Liver (tissue), 9 donors: Measurements from ENCODE around the gene FAM89B. TPM values are rescaled to one million over a fixed set of nuclear protein-coding genes. Genes with fewer than 3 reads are reported as not detected.

Source experiments
- DNase-seq: peaks from one replicate; pipeline ENCODE4 v3.0.0-alpha.2; 2017; ENCODE audit warnings: low spot score
- H3K27ac ChIP-seq, 2 donors: one replicate each; pipeline ENCODE4 v1.7.0; 2013; ENCODE audit warnings: inconsistent platforms in 2 of 2, low read length in 2 of 2, control low read depth in 1 of 2, low read depth in 1 of 2, mild to moderate bottlenecking in 1 of 2
- H3K27me3 ChIP-seq, 4 donors: one replicate each; pipeline versions ENCODE4 v1.6.1 to v1.7.0; 2013; ENCODE audit warnings: low read length in 3 of 4, inconsistent platforms in 1 of 4, mild to moderate bottlenecking in 1 of 4, moderate library complexity in 1 of 4; ENCODE audit not compliant: control insufficient read depth in 4 of 4, insufficient read depth in 4 of 4
- H3K36me3 ChIP-seq, 4 donors: one replicate each; pipeline versions ENCODE4 v1.6.1 to v1.7.0; 2013; ENCODE audit warnings: low read length in 3 of 4, mild to moderate bottlenecking in 3 of 4, low read depth in 1 of 4, moderate library complexity in 1 of 4; ENCODE audit not compliant: control insufficient read depth in 4 of 4, insufficient read depth in 3 of 4
- H3K4me1 ChIP-seq, 4 donors: one replicate each; pipeline versions ENCODE4 v1.6.1 to v1.7.0; 2013; ENCODE audit warnings: low read length in 3 of 4, mild to moderate bottlenecking in 3 of 4, moderate library complexity in 1 of 4; ENCODE audit not compliant: control insufficient read depth in 4 of 4, insufficient read depth in 4 of 4
- H3K4me3 ChIP-seq, 3 donors: one replicate each; pipeline versions ENCODE4 v1.6.1 to v1.7.0; 2013; ENCODE audit warnings: low read length in 3 of 3, control low read depth in 1 of 3, low read depth in 1 of 3, mild to moderate bottlenecking in 1 of 3
- H3K9ac ChIP-seq, 2 donors: one replicate each; pipeline ENCODE4 v1.7.0; 2013; ENCODE audit warnings: low read length in 2 of 2, mild to moderate bottlenecking in 2 of 2, moderate library complexity in 2 of 2, control low read depth in 1 of 2, low read depth in 1 of 2
- H3K9me3 ChIP-seq, 4 donors: one replicate each; pipeline versions ENCODE4 v1.6.1 to v1.7.0; 2013; ENCODE audit warnings: low read length in 3 of 4; ENCODE audit not compliant: control insufficient read depth in 4 of 4
- EGR1 ChIP-seq, 2 donors: IDR thresholded peaks; 2 replicates each; pipeline ENCODE4 v1.6.1; 2016 to 2018; ENCODE audit warnings: antibody characterized with exemption in 2 of 2, low read depth in 2 of 2
- FOXA1 ChIP-seq: IDR thresholded peaks from 2 replicates; pipeline ENCODE4 v1.6.1; 2016; ENCODE audit warnings: antibody characterized with exemption
- FOXA2 ChIP-seq: IDR thresholded peaks from 2 replicates; pipeline ENCODE4 v1.6.1; 2016; ENCODE audit warnings: antibody characterized with exemption
- HNF4G ChIP-seq: IDR thresholded peaks from 2 replicates; pipeline ENCODE4 v1.6.1; 2016; ENCODE audit warnings: antibody characterized with exemption
- NR2F2 ChIP-seq: IDR thresholded peaks from 2 replicates; pipeline ENCODE4 v1.6.1; 2016; ENCODE audit warnings: antibody characterized with exemption
- RAD21 ChIP-seq, 2 donors: IDR thresholded peaks; 2 replicates each; pipeline ENCODE4 v1.6.1; 2016; ENCODE audit warnings: antibody characterized with exemption in 2 of 2, mild to moderate bottlenecking in 2 of 2
- RXRA ChIP-seq, 2 donors: IDR thresholded peaks; 2 replicates each; pipeline ENCODE4 v1.6.1; 2017 to 2018; ENCODE audit warnings: antibody characterized with exemption in 2 of 2, mild to moderate bottlenecking in 1 of 2
- YY1 ChIP-seq: IDR thresholded peaks from 2 replicates; pipeline ENCODE4 v1.6.1; 2016; ENCODE audit warnings: antibody characterized with exemption, mild to moderate bottlenecking
- WGBS: extraction: QIAGEN DNeasy Blood & Tissue Kit; methylation state at CpG from one replicate; pipeline ENCODE4 v1.1.7; 2013; 5-methylcytosine and 5-hydroxymethylcytosine counted together
- polyA plus RNA-seq, 2 donors: library from polyadenylated mRNA; stranded (reverse) in 1 of 2; unstranded in 1 of 2; fragments of 200-250 nt in 1 of 2; fragments of >200 nt in 1 of 2; fragmentation: Nextera tagmentation in 1 of 2; extraction: Ambion mirVana in 1 of 2; gene quantifications; one replicate each; pipeline versions ENCODE4 v1.2.1 to v1.2.3, GENCODE V29; 2013 to 2015
- total RNA-seq, 2 donors: library from RNA; depleted of rRNA; stranded (reverse); fragments of >200 nt; gene quantifications; one replicate each; pipeline ENCODE4 v1.2.3, GENCODE V29; 2014
- TF ChIP-seq, protein P1 (sequence below): fragments of 150-350 bp; IDR thresholded peaks from 2 replicates; pipeline ENCODE4 v1.5.1; 2017; ENCODE audit warnings: improper control_type of control experiment, low read depth, low read length; ENCODE audit not compliant: missing input control
- TF ChIP-seq, protein P2 (sequence below): IDR thresholded peaks from 2 replicates; pipeline ENCODE4 v1.6.1; 2016; ENCODE audit warnings: antibody characterized with exemption
- TF ChIP-seq, protein P3 (sequence below): IDR thresholded peaks from 2 replicates; pipeline ENCODE4 v1.6.1; 2016; ENCODE audit warnings: antibody characterized with exemption
- TF ChIP-seq, protein P4 (sequence below): IDR thresholded peaks from 2 replicates; pipeline ENCODE4 v1.6.1; 2016; ENCODE audit warnings: antibody characterized with exemption
- donor health status: healthy.
- donor health status: healthy.
- donor health status: healthy.
- donor health status: healthy.
- donor health status: healthy.

The FAM89B gene
- total and polyA plus RNA-seq, 4 donors: 4.7 to 16.7 (median 9.5) TPM

DNA sequence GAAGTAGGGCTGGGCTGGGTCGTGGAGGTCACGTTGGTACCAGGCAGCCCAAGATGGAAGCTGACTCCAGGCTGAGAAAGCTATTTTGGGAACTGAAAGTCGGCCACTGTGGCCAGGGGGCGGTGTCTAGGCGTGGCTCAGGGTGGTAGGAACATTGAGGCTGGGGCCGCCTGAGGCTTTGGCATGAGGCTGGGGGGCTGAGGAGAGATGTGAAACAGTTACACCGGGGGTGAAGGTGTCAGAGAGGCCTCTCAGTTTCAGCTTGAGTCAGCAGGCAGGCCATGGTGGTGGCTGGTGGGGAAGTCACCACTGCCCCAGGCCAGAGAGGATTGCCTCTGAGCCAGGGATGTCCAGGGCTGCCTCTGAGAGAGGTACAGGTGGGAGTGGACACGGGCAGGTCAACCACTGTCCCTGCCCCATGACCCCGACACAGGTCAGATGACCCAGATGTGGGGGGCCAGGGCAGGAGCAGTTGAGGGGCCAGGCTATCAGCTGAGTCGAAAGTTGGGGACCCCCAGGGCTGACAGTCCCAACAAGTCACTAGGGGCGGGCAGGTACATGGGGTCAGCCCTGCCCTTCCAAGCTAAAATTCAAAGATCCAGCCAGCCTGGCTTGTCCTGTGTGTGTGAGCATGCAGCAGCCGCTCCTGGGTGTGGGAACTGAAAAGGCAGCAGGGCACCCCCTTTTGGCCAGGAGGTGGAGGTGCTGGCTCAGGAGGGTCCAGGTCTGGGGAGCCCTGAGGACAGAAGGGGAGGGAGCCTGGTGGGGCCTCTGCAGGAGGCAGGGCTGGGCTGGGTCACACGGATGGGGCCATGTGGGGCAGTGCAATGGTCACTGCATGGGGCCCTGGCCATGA, 16.1 kb downstream of the FAM89B start:
- H3K4me1 ChIP-seq: peaks cover 0 to 7% (median 0%) of the 10 kb centered on the region in 4 donors
- peaks cover 0 to 2% (median 0%) of the 10 kb centered on the region in 4 donors for H3K36me3 ChIP-seq
- TF ChIP-seq, protein P1, sequence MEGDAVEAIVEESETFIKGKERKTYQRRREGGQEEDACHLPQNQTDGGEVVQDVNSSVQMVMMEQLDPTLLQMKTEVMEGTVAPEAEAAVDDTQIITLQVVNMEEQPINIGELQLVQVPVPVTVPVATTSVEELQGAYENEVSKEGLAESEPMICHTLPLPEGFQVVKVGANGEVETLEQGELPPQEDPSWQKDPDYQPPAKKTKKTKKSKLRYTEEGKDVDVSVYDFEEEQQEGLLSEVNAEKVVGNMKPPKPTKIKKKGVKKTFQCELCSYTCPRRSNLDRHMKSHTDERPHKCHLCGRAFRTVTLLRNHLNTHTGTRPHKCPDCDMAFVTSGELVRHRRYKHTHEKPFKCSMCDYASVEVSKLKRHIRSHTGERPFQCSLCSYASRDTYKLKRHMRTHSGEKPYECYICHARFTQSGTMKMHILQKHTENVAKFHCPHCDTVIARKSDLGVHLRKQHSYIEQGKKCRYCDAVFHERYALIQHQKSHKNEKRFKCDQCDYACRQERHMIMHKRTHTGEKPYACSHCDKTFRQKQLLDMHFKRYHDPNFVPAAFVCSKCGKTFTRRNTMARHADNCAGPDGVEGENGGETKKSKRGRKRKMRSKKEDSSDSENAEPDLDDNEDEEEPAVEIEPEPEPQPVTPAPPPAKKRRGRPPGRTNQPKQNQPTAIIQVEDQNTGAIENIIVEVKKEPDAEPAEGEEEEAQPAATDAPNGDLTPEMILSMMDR: peak; percentile 55
- peak; percentile 70 to 80 for TF ChIP-seq RAD21 (IDR thresholded peaks at IDR 0.05)
- TF ChIP-seq HNF4G: no peak
- WGBS: 65% methylated on average over 13 of the region's 13 CpGs
- no peak overlapping the region for H3K9ac ChIP-seq
- no peaks in the 10 kb centered on the region for H3K9me3 ChIP-seq
- peak; percentile 74 for DNase-seq
- no peaks in the 10 kb centered on the region for H3K27me3 ChIP-seq
- no peak overlapping the region for H3K4me3 ChIP-seq
- H3K27ac ChIP-seq: peak overlapping the region in 1 of 2 donors; percentile 41

DNA sequence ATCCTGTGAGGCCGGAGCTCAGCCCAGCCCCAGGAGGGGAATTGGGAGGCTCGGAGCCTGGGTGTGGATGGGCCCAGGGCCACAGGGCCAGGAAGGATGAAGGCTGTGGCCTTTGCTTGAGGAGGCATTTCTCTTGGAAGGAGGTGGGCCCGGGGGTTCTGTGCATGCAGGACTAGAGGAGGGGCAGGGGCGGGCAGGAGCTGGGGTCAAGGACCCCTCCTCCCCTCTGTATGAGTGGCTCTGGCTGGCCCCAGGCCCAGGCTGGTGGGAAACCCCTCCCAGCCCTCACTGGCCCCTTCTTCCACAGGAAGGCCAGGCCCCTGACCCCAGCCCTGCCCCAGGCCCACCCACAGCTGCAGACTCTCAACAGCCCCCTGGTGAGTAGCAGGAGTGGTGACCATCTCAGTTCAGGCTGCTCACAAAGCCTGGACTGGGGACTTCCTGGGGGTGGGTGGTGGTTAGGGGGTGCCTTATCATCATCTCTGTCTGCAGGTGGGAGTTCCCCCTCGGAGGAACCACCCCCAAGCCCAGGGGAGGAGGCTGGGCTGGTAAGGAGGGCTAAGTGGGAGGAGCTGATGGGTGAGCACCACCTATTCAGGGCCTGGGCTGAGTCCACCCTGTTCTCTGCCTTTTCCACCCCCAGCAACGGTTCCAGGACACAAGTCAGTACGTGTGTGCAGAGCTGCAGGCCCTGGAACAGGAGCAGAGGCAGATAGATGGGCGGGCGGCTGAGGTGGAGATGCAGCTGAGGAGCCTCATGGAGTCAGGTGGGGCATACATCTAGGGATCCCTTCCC, 17.3 kb downstream of the FAM89B start:
- TF ChIP-seq RXRA (IDR thresholded peaks at IDR 0.05): no peak
- TF ChIP-seq YY1: no peak
- TF ChIP-seq FOXA2: no peak
- no peak for TF ChIP-seq EGR1 (IDR thresholded peaks at IDR 0.05; ENCODE audit: low read depth in 2 of 2)
- no peak for TF ChIP-seq NR2F2
- TF ChIP-seq FOXA1: no peak
- TF ChIP-seq, protein P2, sequence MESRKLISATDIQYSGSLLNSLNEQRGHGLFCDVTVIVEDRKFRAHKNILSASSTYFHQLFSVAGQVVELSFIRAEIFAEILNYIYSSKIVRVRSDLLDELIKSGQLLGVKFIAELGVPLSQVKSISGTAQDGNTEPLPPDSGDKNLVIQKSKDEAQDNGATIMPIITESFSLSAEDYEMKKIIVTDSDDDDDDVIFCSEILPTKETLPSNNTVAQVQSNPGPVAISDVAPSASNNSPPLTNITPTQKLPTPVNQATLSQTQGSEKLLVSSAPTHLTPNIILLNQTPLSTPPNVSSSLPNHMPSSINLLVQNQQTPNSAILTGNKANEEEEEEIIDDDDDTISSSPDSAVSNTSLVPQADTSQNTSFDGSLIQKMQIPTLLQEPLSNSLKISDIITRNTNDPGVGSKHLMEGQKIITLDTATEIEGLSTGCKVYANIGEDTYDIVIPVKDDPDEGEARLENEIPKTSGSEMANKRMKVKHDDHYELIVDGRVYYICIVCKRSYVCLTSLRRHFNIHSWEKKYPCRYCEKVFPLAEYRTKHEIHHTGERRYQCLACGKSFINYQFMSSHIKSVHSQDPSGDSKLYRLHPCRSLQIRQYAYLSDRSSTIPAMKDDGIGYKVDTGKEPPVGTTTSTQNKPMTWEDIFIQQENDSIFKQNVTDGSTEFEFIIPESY: no peak
- TF ChIP-seq, protein P3, sequence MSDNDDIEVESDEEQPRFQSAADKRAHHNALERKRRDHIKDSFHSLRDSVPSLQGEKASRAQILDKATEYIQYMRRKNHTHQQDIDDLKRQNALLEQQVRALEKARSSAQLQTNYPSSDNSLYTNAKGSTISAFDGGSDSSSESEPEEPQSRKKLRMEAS: no peak
- no peak for TF ChIP-seq HNF4G
- TF ChIP-seq, protein P4, sequence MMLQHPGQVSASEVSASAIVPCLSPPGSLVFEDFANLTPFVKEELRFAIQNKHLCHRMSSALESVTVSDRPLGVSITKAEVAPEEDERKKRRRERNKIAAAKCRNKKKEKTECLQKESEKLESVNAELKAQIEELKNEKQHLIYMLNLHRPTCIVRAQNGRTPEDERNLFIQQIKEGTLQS: no peak
- 84% methylated on average over 9 of the region's 9 CpGs for WGBS
- no peaks in the 10 kb centered on the region for H3K27me3 ChIP-seq
- peaks cover 0 to 7% (median 0%) of the 10 kb centered on the region in 4 donors for H3K4me1 ChIP-seq
- no peak overlapping the region for H3K4me3 ChIP-seq
- no peak for DNase-seq
- no peak overlapping the region for H3K27ac ChIP-seq
- peaks cover 0 to 2% (median 0%) of the 10 kb centered on the region in 4 donors for H3K36me3 ChIP-seq
- H3K9ac ChIP-seq: no peak overlapping the region
- H3K9me3 ChIP-seq: no peaks in the 10 kb centered on the region
